ENCODE measurements around the gene COL9A3.

COL9A3 gene

DNA sequence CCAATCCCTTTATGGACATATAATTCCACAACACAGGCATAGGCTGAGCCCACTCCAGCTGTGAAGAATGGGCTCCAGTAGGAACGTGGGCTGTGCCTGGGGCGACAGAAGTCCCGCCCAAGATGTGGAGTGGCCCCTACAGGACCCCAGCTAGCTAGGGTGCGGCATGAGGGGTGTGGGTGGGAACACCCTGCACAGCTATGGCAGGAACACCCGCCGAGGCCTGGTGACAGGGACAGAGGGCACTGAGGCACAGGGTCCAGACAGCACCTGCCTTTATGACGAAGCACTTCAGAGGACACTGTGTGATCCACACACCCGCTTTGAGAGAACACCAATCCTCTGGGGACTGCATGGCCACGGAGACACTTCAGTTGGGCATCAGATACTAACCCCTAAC, 73.0 kb downstream of the COL9A3 start:
- no peak overlapping the region for H3K4me3 ChIP-seq (ENCODE audit: low read length)
- TF ChIP-seq CTCF (conservative IDR thresholded peaks at IDR 0.05; ENCODE audit: low read depth, low read length), result no peak
- DNase-seq (ENCODE audit: low read depth), result no peak

- no peak overlapping the region for H3K4me3 ChIP-seq (ENCODE audit: low read length)
- no peak for TF ChIP-seq CTCF (conservative IDR thresholded peaks at IDR 0.05; ENCODE audit: low read depth, low read length)
- DNase-seq (ENCODE audit: low read depth), result no peak
Measured at GRCh38 chr20:62890444-62890843, 73.6 kb downstream of the COL9A3 start.

All from retinal pigment epithelial cell (primary cell).